HFFc6 (cell line): ENCODE results near the gene SYNE2. TPM values are rescaled to one million over a fixed set of nuclear protein-coding genes. Genes with fewer than 3 reads are reported as not detected.

Experiments used
- DNase-seq: peaks from one replicate; pipeline ENCODE4 v3.0.0-alpha.2; 2018
- H3K27ac Mint-ChIP-seq: 2 replicates; pipeline ENCODE4 v1.8.0; 2020; ENCODE audit warnings: mild to moderate bottlenecking, mixed read lengths
- H3K27me3 Mint-ChIP-seq: 2 replicates; pipeline ENCODE4 v1.8.0; 2021; ENCODE audit warnings: mild to moderate bottlenecking, moderate library complexity, mixed read lengths; ENCODE audit not compliant: insufficient read depth
- H3K36me3 Mint-ChIP-seq: 2 replicates; pipeline ENCODE4 v1.8.0; 2021; ENCODE audit warnings: low read depth, mixed read lengths
- H3K4me1 Mint-ChIP-seq: 2 replicates; pipeline ENCODE4 v1.8.0; 2020; ENCODE audit warnings: low read depth, mixed read lengths
- H3K4me3 Mint-ChIP-seq: 2 replicates; pipeline ENCODE4 v1.8.0; 2020; ENCODE audit warnings: mild to moderate bottlenecking, moderate library complexity, mixed read lengths
- H3K9me3 Mint-ChIP-seq: 2 replicates; pipeline ENCODE4 v1.8.0; 2020; ENCODE audit warnings: mild to moderate bottlenecking, mixed read lengths
- total RNA-seq, 6 experiments: library from RNA; stranded (reverse); fragmentation: NEBNext Ultra II Directional; extraction: Animal tissue kit (Norgen Biotek cat#: 25700); gene quantifications; 2 replicates in 1 of 6; 3 replicates in 5 of 6; pipeline ENCODE4 v1.2.3, GENCODE V29; 2021
- TF ChIP-seq, protein P1 (sequence below): fragments of 200-600 bp; sonication (generic); IDR thresholded peaks from 2 replicates; pipeline ENCODE4 v1.5.0; 2021; ENCODE audit warnings: antibody characterized with exemption, mild to moderate bottlenecking

The SYNE2 gene
- total RNA-seq, 6 experiments from 2014 or later: 2.9 to 6.6 (median 6.2) TPM

DNA sequence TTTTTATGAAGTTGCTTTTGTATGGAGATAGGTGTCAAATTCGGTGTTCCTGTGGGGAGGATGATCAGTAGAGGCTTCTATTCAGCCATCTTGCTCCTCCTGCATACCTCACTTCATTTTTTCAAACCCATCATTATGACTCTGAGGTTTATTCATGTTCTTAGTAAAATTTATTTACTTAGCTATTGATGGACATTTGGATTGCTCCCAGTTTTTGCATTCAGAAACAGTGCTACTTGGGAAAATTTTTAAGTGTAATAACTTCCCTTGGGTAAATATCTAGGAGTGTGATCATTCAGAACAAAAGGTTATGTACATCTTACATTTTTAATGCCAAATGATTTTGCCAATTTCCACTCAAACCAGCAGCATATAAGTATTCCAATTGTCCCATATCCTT lies 208.3 kb downstream of the SYNE2 start:
- TF ChIP-seq, protein P1, sequence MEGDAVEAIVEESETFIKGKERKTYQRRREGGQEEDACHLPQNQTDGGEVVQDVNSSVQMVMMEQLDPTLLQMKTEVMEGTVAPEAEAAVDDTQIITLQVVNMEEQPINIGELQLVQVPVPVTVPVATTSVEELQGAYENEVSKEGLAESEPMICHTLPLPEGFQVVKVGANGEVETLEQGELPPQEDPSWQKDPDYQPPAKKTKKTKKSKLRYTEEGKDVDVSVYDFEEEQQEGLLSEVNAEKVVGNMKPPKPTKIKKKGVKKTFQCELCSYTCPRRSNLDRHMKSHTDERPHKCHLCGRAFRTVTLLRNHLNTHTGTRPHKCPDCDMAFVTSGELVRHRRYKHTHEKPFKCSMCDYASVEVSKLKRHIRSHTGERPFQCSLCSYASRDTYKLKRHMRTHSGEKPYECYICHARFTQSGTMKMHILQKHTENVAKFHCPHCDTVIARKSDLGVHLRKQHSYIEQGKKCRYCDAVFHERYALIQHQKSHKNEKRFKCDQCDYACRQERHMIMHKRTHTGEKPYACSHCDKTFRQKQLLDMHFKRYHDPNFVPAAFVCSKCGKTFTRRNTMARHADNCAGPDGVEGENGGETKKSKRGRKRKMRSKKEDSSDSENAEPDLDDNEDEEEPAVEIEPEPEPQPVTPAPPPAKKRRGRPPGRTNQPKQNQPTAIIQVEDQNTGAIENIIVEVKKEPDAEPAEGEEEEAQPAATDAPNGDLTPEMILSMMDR: no peak
- Mint-ChIP-seq H3K27ac (no peak overlapping the region), H3K27me3 (no peaks in the 10 kb centered on the region), H3K4me3 (no peak overlapping the region), H3K4me1 (peaks cover 7% of the 10 kb centered on the region; the same call in 1 of the 2 replicates), H3K36me3 (no peaks in the 10 kb centered on the region), H3K9me3 (no peaks in the 10 kb centered on the region)
- DNase-seq: no peak

DNA sequence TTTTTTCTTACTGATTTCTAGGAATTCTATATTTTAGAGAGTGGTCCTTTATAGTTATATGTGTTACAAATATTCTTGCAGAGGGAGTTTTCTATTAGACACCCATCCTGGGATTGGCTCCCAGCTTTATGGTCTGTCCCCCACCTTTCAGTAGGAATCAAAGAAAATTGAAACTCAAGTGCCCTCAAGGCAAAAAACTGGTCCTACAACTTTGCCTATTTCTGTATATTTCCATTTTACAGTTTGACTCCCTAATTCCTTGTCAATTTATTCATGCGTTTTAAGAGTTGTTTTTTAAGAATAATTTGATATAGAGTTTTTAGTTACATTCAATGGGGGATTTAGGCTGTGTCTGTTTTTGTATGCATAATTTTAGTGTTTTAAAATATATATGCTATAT lies 208.9 kb downstream of the SYNE2 start:
- H3K9me3 Mint-ChIP-seq: no peaks in the 10 kb centered on the region

GRCh38 chr14:64062381-64063115 lies 209.7 kb downstream of the SYNE2 start:
- H3K9me3 Mint-ChIP-seq: no peaks in the 10 kb centered on the region
- DNase-seq: no peak
- H3K27ac Mint-ChIP-seq: no peak overlapping the region
- H3K4me3 Mint-ChIP-seq: no peak overlapping the region
- H3K27me3 Mint-ChIP-seq: no peaks in the 10 kb centered on the region
- TF ChIP-seq, protein P1: no peak
- no peaks in the 10 kb centered on the region for H3K36me3 Mint-ChIP-seq
- peaks cover 7% of the 10 kb centered on the region; the same call in 1 of the 2 replicates for H3K4me1 Mint-ChIP-seq

More for the DNA sequence above, 208.9 kb downstream of the SYNE2 start:
- no peaks in the 10 kb centered on the region for H3K36me3 Mint-ChIP-seq
- peaks cover 7% of the 10 kb centered on the region; the same call in 1 of the 2 replicates for H3K4me1 Mint-ChIP-seq
- no peak overlapping the region for H3K4me3 Mint-ChIP-seq
- DNase-seq: no peak
- H3K27me3 Mint-ChIP-seq: no peaks in the 10 kb centered on the region
- H3K27ac Mint-ChIP-seq: no peak overlapping the region
- TF ChIP-seq, protein P1: no peak

DNA sequence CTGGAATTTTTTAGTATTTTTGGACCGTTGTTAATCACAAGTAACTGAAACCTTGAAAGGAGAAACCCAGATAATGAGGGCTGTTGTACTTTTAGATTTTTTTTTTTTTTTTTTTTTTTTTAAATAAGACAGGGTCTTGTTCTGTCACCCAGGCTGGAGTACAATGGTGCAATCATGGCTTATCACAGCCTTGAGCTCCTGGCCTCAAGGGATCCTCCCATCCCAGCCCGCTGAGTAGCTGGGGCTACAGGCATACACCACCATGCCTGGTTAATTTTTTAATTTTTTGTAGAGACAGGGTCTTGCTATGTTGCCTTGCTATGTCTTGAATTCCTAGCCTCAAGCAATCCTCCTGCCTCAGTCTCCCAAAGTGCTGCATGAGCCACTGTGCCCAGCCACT lies 211.6 kb downstream of the SYNE2 start:
- TF ChIP-seq, protein P1: no peak
- Mint-ChIP-seq H3K9me3 (no peaks in the 10 kb centered on the region), H3K27me3 (no peaks in the 10 kb centered on the region), H3K36me3 (no peaks in the 10 kb centered on the region), H3K4me1 (peaks cover 7% of the 10 kb centered on the region; the same call in 1 of the 2 replicates), H3K27ac (no peak overlapping the region), H3K4me3 (no peak overlapping the region)
- no peak for DNase-seq

DNA sequence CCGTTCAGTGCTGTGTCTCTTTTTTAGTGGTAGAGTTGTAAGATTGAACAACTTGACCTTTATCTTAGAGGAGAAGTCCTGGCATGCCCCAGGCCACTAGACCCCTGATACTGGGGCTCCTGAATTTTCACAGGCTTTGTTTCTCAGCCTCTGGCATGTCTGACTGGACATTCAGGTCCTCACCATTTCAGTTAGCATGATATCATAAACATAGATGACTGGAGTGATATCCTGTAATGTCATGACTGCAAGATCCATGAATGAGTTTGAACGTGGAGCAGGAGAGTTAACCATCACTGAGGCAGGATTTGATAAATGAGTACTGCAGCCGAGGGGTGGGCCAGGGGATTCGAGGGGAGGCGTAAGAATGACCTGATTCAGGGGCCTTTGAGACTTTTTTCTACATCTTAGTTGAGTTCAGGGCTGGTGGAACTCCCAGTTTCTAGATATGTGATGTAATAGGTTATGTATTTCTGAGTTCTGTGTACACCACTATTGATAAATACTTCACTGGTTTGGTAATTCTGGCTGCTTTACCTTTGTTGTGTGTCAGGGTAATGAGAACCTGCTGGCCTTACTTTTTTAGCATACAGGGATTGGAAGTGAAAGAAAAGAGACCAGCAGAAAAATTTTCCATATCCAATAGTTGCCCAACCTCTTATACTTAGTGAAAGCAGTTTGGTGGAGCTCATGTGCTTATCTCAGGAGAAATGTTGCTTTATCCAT lies 217.0 kb downstream of the SYNE2 start:
- no peak for DNase-seq
- Mint-ChIP-seq H3K9me3 (no peaks in the 10 kb centered on the region), H3K36me3 (peaks cover 4% of the 10 kb centered on the region; the same call in 1 of the 2 replicates), H3K27me3 (no peaks in the 10 kb centered on the region), H3K4me1 (peaks cover 11% of the 10 kb centered on the region), H3K4me3 (no peak overlapping the region), H3K27ac (no peak overlapping the region)
- TF ChIP-seq, protein P1: no peak
